Measurements from ENCODE around the gene SOX30. TPM values are rescaled to one million over a fixed set of nuclear protein-coding genes. Genes with fewer than 3 reads are reported as not detected.

SOX30 gene
- total RNA-seq, 1 donor from 2014 or later = not detected

- DNase-seq (no peak), ATAC-seq (no peak)
- no peaks in the 10 kb centered on the region for H3K9me3 ChIP-seq
- H3K36me3 ChIP-seq = no peaks in the 10 kb centered on the region
- intact Hi-C loops (cut with DNase I) = no loop called here
- H3K27ac ChIP-seq = no peak overlapping the region
- TF ChIP-seq CTCF (IDR thresholded peaks at IDR 0.05) = no peak
- H3K27me3 ChIP-seq (ENCODE audit: low read depth) = no peaks in the 10 kb centered on the region
- H3K4me1 ChIP-seq = no peaks in the 10 kb centered on the region
- no peak overlapping the region for H3K4me3 ChIP-seq
Observed at GRCh38 chr5:157613385-157614245, 38.6 kb downstream of the SOX30 start.

DNA sequence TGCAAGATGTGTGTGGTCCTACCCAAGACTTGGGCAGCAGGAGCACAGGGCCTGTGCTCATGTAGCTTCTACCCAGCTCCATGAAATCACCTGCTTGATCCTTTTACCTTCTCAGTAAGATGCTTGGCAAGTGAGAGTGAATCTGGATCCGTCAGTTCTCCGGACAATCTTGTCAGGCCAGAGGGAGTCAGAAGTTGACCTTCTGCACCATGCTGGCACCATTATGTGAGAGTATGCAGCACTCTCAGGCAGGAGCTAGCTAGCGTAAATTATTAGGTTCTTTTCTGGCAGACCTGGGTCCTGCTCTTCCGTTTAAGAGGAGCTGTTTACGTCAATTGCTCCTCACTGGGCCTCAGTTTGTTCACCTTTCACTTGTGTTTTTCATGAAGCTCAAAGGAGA lies 39.7 kb downstream of the SOX30 start:
- no peaks in the 10 kb centered on the region for H3K4me1 ChIP-seq
- H3K36me3 ChIP-seq = no peaks in the 10 kb centered on the region
- DNase-seq (no peak), ATAC-seq (no peak)
- H3K4me3 ChIP-seq = no peak overlapping the region
- H3K27me3 ChIP-seq (ENCODE audit: low read depth) = no peaks in the 10 kb centered on the region
- H3K9me3 ChIP-seq = no peaks in the 10 kb centered on the region
- H3K27ac ChIP-seq = no peak overlapping the region
- no peak for TF ChIP-seq CTCF (IDR thresholded peaks at IDR 0.05)
- intact Hi-C loops (cut with DNase I) = no loop called here

DNA sequence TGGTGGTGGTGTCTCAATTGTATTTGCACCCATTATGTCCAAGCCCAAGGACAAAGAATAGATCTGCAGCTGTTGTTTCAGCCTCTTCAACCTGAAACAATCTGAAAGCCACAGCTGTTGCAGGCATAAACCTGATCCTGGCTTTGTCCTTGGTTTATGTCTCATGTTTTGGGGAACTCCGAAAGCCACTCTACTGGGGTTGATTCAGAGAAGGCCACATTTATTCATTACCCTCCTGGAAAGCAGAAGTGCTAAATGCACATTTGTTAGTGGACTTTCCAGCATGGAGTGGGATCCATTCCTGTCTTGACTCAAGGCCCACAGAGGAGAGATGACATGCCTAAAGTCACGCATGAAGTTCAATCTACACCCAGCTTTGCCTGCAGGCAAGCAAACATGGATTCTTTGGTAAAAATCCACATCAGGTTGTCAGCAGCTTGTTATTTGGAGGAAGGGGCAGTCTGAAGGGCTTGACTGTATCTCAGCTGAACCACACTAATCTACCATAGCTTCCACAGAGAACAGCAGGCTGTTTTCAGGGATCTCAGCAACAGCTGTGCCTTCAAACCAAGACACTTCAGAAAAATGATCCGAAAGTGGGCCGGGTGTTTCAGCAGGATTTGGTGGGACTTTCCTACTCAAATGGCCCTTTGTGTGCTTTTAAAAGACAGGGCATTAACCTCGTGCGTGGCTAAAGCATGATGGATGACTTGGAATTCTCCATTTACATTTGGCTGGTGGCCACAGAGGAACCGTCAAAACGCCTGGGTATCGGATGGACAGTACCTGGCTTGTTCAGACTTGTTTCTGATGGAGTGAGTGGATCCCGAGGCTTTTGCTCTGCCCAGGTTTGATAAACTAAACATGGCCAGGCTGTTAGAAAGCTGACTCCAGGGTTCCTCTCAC lies 40.4 kb downstream of the SOX30 start:
- ATAC-seq = no peak
- H3K4me1 ChIP-seq = no peaks in the 10 kb centered on the region
- no peaks in the 10 kb centered on the region for H3K36me3 ChIP-seq
- H3K9me3 ChIP-seq = no peaks in the 10 kb centered on the region
- intact Hi-C loops (cut with DNase I) = no loop called here
- H3K27ac ChIP-seq = no peak overlapping the region
- H3K4me3 ChIP-seq = no peak overlapping the region
- H3K27me3 ChIP-seq (ENCODE audit: low read depth) = no peaks in the 10 kb centered on the region
- DNase-seq = no peak
- no peak for TF ChIP-seq CTCF (IDR thresholded peaks at IDR 0.05)

- no peak for TF ChIP-seq CTCF (IDR thresholded peaks at IDR 0.05)
- no peaks in the 10 kb centered on the region for H3K36me3 ChIP-seq
- DNase-seq (no peak), ATAC-seq (no peak)
- no peaks in the 10 kb centered on the region for H3K9me3 ChIP-seq
- no peaks in the 10 kb centered on the region for H3K4me1 ChIP-seq
- H3K4me3 ChIP-seq = no peak overlapping the region
- intact Hi-C loops (cut with DNase I) = no loop called here
- no peak overlapping the region for H3K27ac ChIP-seq
- no peaks in the 10 kb centered on the region for H3K27me3 ChIP-seq (ENCODE audit: low read depth)
Observed at GRCh38 chr5:157610990-157611389, 41.2 kb downstream of the SOX30 start.

GRCh38 chr5:157608972-157609565 lies 43.2 kb downstream of the SOX30 start:
- no peak for DNase-seq
- Histone ChIP-seq H3K4me1 (no peaks in the 10 kb centered on the region), H3K9me3 (no peaks in the 10 kb centered on the region), H3K4me3 (no peak overlapping the region), H3K27me3 (ENCODE audit: low read depth) (no peaks in the 10 kb centered on the region), H3K36me3 (no peaks in the 10 kb centered on the region), H3K27ac (no peak overlapping the region)
- intact Hi-C loops (cut with DNase I) = no loop called here
- no peak for ATAC-seq
- no peak for TF ChIP-seq CTCF (IDR thresholded peaks at IDR 0.05)

Measured in lower lobe of right lung (tissue), 2 donors.